ENCODE data around the gene PAGE4. TPM values are rescaled to one million over a fixed set of nuclear protein-coding genes. Genes with fewer than 3 reads are reported as not detected.

PAGE4 gene
- total and polyA plus RNA-seq, 9 of the 15 experiments (the other 6 are each of a cell fraction or from before 2014, with no cell fraction given), result 0.99 to 8.0 (median 3.9) TPM

DNA sequence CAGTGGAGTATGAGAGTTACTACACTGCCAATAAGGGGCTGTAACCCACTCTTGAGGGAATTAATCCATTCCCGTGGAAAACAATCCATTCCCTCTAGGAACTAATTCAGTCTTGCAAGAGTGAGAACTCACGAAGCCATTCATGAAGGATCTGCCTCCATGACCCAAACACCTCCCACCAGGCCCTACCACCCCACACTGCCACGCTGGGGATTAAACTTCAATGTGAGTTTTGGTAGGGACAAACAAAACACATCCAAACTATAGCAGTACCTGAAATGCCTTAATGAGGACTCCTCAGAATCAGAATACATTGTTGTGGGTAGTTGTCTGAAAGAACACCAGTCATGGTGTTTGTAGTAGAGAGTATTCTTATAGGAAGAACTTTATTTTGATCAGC lies 19.2 kb downstream of the PAGE4 start (continued):
- TF ChIP-seq, protein P1, sequence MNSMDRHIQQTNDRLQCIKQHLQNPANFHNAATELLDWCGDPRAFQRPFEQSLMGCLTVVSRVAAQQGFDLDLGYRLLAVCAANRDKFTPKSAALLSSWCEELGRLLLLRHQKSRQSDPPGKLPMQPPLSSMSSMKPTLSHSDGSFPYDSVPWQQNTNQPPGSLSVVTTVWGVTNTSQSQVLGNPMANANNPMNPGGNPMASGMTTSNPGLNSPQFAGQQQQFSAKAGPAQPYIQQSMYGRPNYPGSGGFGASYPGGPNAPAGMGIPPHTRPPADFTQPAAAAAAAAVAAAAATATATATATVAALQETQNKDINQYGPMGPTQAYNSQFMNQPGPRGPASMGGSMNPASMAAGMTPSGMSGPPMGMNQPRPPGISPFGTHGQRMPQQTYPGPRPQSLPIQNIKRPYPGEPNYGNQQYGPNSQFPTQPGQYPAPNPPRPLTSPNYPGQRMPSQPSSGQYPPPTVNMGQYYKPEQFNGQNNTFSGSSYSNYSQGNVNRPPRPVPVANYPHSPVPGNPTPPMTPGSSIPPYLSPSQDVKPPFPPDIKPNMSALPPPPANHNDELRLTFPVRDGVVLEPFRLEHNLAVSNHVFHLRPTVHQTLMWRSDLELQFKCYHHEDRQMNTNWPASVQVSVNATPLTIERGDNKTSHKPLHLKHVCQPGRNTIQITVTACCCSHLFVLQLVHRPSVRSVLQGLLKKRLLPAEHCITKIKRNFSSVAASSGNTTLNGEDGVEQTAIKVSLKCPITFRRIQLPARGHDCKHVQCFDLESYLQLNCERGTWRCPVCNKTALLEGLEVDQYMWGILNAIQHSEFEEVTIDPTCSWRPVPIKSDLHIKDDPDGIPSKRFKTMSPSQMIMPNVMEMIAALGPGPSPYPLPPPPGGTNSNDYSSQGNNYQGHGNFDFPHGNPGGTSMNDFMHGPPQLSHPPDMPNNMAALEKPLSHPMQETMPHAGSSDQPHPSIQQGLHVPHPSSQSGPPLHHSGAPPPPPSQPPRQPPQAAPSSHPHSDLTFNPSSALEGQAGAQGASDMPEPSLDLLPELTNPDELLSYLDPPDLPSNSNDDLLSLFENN (IDR thresholded peaks at IDR 0.05; ENCODE audit: low read depth in 2 of 2, low read length in 2 of 2), result no peak

DNA sequence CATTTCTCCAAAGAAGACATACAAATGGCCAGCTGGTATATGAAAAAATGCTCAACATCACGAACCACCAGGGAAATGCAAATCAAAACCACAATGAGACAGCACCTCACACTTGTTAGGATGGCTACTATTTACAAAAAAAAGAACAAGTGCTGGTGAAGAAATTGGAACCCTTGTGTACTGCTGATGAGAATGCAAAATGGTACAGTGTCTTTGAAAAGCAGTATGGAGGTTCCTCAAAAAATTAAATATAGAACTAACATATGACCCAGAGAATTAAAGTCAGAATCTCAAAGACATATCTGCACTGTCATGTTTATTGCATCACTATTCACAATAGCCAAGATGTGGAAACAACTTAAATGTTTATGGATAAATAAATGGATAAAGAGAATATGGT lies 20.9 kb downstream of the PAGE4 start:
- Histone ChIP-seq H2AFZ (ENCODE audit: low read depth, low read length) (0 out of 2 replicates have a peak overlapping the region, but pooled peaks have one; percentile 2), H3K4me3 (no peak overlapping the region), H3K9me3 (replicated peaks; ENCODE audit: control insufficient read depth, insufficient read depth, low read depth, low read length) (no peaks in the 10 kb centered on the region), H3K27me3 (ENCODE audit: control insufficient read depth in 2 of 2, insufficient read depth in 2 of 2, low read length in 2 of 2) (no peaks in the 10 kb centered on the region), H3K79me2 (ENCODE audit: control insufficient read depth, insufficient read depth, low read length) (no peaks in the 10 kb centered on the region), H3K27ac (ENCODE audit: extremely low read depth, low read depth, low read length) (no peak overlapping the region), H3K4me2 (ENCODE audit: insufficient read depth, low read length) (no peak overlapping the region), H3K4me1 (replicated peaks in 1 of 2; ENCODE audit: control insufficient read depth in 2 of 2, insufficient read depth in 2 of 2, low read length in 2 of 2) (peaks cover 0 to 8% of the 10 kb centered on the region in 2 experiments; a peak in 2 of 5 replicates), H3K9me1 (ENCODE audit: control insufficient read depth, insufficient read depth, low read length) (no peaks in the 10 kb centered on the region), H4K20me1 (replicated peaks; ENCODE audit: control insufficient read depth, insufficient read depth, low read length) (no peaks in the 10 kb centered on the region), H3K36me3 (ENCODE audit: control insufficient read depth, insufficient read depth, low read length) (no peaks in the 10 kb centered on the region), H3K9ac (ENCODE audit: insufficient read depth in 1 of 2, low read depth in 2 of 2, low read length in 2 of 2) (no peak overlapping the region)
- in situ Hi-C loops (cut with MboI), result no loop called here
- intact Hi-C loops (cut with micrococcal nuclease), result no loop called here
- BruUV-seq (replicated peaks), result no TSS peak
- ChIA-PET POLR2A (no interaction called here), CTCF (ENCODE audit: low intra/inter-chr PET ratio) (no interaction called here)
- DNase-seq (ENCODE audit: extremely low read depth in 1 of 4, low spot score in 3 of 4) (no peak), FAIRE-seq (peak; percentile 6), ATAC-seq (no peak; the same call in 1 of the 3 replicates)
- WGBS (ENCODE audit: insufficient coverage, low coverage, missing lambda C conversion rate), result 0% methylated on average over 1 of the region's 1 CpG
- TF ChIP-seq, protein P2, sequence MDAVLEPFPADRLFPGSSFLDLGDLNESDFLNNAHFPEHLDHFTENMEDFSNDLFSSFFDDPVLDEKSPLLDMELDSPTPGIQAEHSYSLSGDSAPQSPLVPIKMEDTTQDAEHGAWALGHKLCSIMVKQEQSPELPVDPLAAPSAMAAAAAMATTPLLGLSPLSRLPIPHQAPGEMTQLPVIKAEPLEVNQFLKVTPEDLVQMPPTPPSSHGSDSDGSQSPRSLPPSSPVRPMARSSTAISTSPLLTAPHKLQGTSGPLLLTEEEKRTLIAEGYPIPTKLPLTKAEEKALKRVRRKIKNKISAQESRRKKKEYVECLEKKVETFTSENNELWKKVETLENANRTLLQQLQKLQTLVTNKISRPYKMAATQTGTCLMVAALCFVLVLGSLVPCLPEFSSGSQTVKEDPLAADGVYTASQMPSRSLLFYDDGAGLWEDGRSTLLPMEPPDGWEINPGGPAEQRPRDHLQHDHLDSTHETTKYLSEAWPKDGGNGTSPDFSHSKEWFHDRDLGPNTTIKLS (IDR thresholded peaks at IDR 0.05; ENCODE audit: borderline replicate concordance, low read depth), result no peak
- TF ChIP-seq ARID1B (IDR thresholded peaks at IDR 0.05) (peak; percentile 25; the same call in 1 of the 2 replicates), ZNF316 (IDR thresholded peaks at IDR 0.05) (peak; percentile 65), DPF2 (IDR thresholded peaks at IDR 0.05) (peak; percentile 63; the same call in 1 of the 2 replicates), U2AF2 (optimal IDR thresholded peaks at IDR 0.05; ENCODE audit: low read depth, low read length) (no peak), SMARCA4 (IDR thresholded peaks at IDR 0.05) (0 out of 2 replicates have a peak, but pooled peaks have one; percentile 14), BACH1 (tag; IDR thresholded peaks at IDR 0.05) (0 out of 2 replicates have a peak, but pooled peaks have one; percentile 20), CEBPB (tag; IDR thresholded peaks at IDR 0.05) (peak; percentile 91), NFE2 (IDR thresholded peaks at IDR 0.05; ENCODE audit: low read depth) (peak; percentile 76), C11orf30 (IDR thresholded peaks at IDR 0.05; ENCODE audit: low read depth) (peak; percentile 63), TRIM24 (IDR thresholded peaks at IDR 0.05) (peak; percentile 69 to 75), MAFF (IDR thresholded peaks at IDR 0.05; ENCODE audit: low read length) (peak; percentile 19; the same call in 1 of the 2 replicates), MAFG (tag; conservative IDR thresholded peaks at IDR 0.05) (peak; percentile 62), CEBPG (CRISPR knock-in tag; IDR thresholded peaks at IDR 0.05) (no peak), CEBPG (tag; conservative IDR thresholded peaks at IDR 0.05 in 1 of 2, IDR thresholded peaks at IDR 0.05 in 1 of 2) (peak; percentile 75 to 84), JUND (IDR thresholded peaks at IDR 0.05; ENCODE audit: borderline replicate concordance, low read depth, low read length) (no peak), JUND (tag; IDR thresholded peaks at IDR 0.05; ENCODE audit: borderline replicate concordance, low read depth, low read length) (no peak), ZNF384 (IDR thresholded peaks at IDR 0.05; ENCODE audit: low read depth, low read length) (peak; percentile 23; the same call in 1 of the 2 replicates), CTBP1 (IDR thresholded peaks at IDR 0.05; ENCODE audit: borderline replicate concordance) (no peak)
